Stimulated activated CD4-positive, alpha-beta T cell treated with anti-CD3 and anti-CD28 coated beads, Interleukin-1b, Interleukin-23, amount 100 ng/mL, for 24 hours (primary cell): ENCODE data around the gene PRKN.

Source experiments
- DNase-seq, 4 experiments: peaks; one replicate each; pipeline ENCODE4 v3.0.0-alpha.2; 2020; ENCODE audit warnings: low read depth in 4 of 4, low spot score in 1 of 4

PRKN gene

GRCh38 chr6:162200041-162200440 lies 527.5 kb downstream of the PRKN start:
- DNase-seq, result no peak

GRCh38 chr6:162198925-162199324 lies 528.6 kb downstream of the PRKN start:
- no peak for DNase-seq

- DNase-seq, result no peak
Observed at GRCh38 chr6:162198076-162198475, 529.5 kb downstream of the PRKN start.

- no peak for DNase-seq
Observed at GRCh38 chr6:162195441-162195840, 532.1 kb downstream of the PRKN start.

- no peak for DNase-seq
Observed at GRCh38 chr6:162190981-162191380, 536.6 kb downstream of the PRKN start.

GRCh38 chr6:162187168-162187935 lies 540.2 kb downstream of the PRKN start:
- no peak for DNase-seq

GRCh38 chr6:162184465-162184864 lies 543.1 kb downstream of the PRKN start:
- DNase-seq, result no peak

GRCh38 chr6:162181741-162182401 lies 545.7 kb downstream of the PRKN start:
- no peak for DNase-seq

- no peak for DNase-seq
Observed at GRCh38 chr6:162181111-162181510, 546.5 kb downstream of the PRKN start.

- DNase-seq, result no peak
Observed at GRCh38 chr6:162179196-162179951, 548.2 kb downstream of the PRKN start.

- DNase-seq, result no peak
Observed at GRCh38 chr6:162178666-162179065, 548.9 kb downstream of the PRKN start.

GRCh38 chr6:162178266-162178665 lies 549.3 kb downstream of the PRKN start:
- DNase-seq, result no peak

- no peak for DNase-seq
Observed at GRCh38 chr6:162177746-162178145, 549.8 kb downstream of the PRKN start.

GRCh38 chr6:162173466-162173865 lies 554.1 kb downstream of the PRKN start:
- no peak for DNase-seq

- DNase-seq, result no peak
Observed at GRCh38 chr6:162165479-162165878, 562.1 kb downstream of the PRKN start.

- no peak for DNase-seq
Observed at GRCh38 chr6:162157167-162157870, 570.2 kb downstream of the PRKN start.

GRCh38 chr6:162156146-162156545 lies 571.4 kb downstream of the PRKN start:
- DNase-seq, result no peak

- DNase-seq, result no peak
Observed at GRCh38 chr6:162154930-162155329, 572.6 kb downstream of the PRKN start.

- DNase-seq, result no peak
Observed at GRCh38 chr6:162154001-162154400, 573.6 kb downstream of the PRKN start.

- DNase-seq, result no peak
Observed at GRCh38 chr6:162153120-162153519, 574.4 kb downstream of the PRKN start.

GRCh38 chr6:162151021-162151665 lies 576.4 kb downstream of the PRKN start:
- DNase-seq, result no peak
